CD4-positive, CD25-positive, alpha-beta regulatory T cell (primary cell): ENCODE results near the gene TENM4. TPM values are rescaled to one million over a fixed set of nuclear protein-coding genes. Genes with fewer than 3 reads are reported as not detected.

ENCODE experiments used
- ATAC-seq, 2 donors: fragments of 150-1000 bp; cut with Tn5 transposase; one replicate each; pipeline ENCODE4 v1.10.0; 2021; ENCODE audit warnings: low read depth in 2 of 2, moderate number of reproducible peaks in 2 of 2, moderate library complexity in 1 of 2
- DNase-seq, 3 donors: peaks; one replicate each; pipeline versions ENCODE4 v3.0.0 to v3.0.0-alpha.2; 2012 to 2022; ENCODE audit warnings: mixed read lengths in 1 of 3
- H3K27ac ChIP-seq: one replicate; pipeline ENCODE4 v1.7.0; 2013; ENCODE audit warnings: mild to moderate bottlenecking, low read length; ENCODE audit not compliant: insufficient read depth, poor library complexity, severe bottlenecking
- H3K27me3 ChIP-seq: one replicate; pipeline ENCODE4 v1.7.0; 2013; ENCODE audit warnings: low read length; ENCODE audit not compliant: control insufficient read depth, insufficient read depth
- H3K36me3 ChIP-seq: one replicate; pipeline ENCODE4 v1.7.0; 2013; ENCODE audit warnings: mild to moderate bottlenecking, low read length, moderate library complexity; ENCODE audit not compliant: control insufficient read depth, insufficient read depth
- H3K4me1 ChIP-seq: 2 replicates; pipeline ENCODE4 v1.7.0; 2013; ENCODE audit warnings: mild to moderate bottlenecking, low read length; ENCODE audit not compliant: insufficient read depth, control insufficient read depth, poor library complexity, severe bottlenecking
- H3K4me3 ChIP-seq: one replicate; pipeline ENCODE4 v1.7.0; 2013; ENCODE audit warnings: low read depth, mild to moderate bottlenecking, low read length, moderate library complexity
- H3K9me3 ChIP-seq, 2 experiments: 1 replicate in 1 of 2; 2 replicates in 1 of 2; pipeline ENCODE4 v1.7.0; 2013; ENCODE audit warnings: low read length in 2 of 2, mild to moderate bottlenecking in 1 of 2, moderate library complexity in 1 of 2; ENCODE audit not compliant: control insufficient read depth in 2 of 2
- H3K27ac Mint-ChIP-seq, 3 donors: one replicate each; pipeline ENCODE4 v1.8.0; 2020 to 2022; ENCODE audit warnings: mild to moderate bottlenecking in 3 of 3, mixed read lengths in 3 of 3, moderate library complexity in 2 of 3
- H3K27me3 Mint-ChIP-seq: one replicate; pipeline ENCODE4 v1.8.0; 2022; ENCODE audit warnings: mild to moderate bottlenecking, mixed read lengths
- H3K36me3 Mint-ChIP-seq: one replicate; pipeline ENCODE4 v1.8.0; 2020; ENCODE audit warnings: mixed read lengths
- H3K4me1 Mint-ChIP-seq, 4 donors: one replicate each; pipeline ENCODE4 v1.8.0; 2020 to 2022; ENCODE audit warnings: mixed read lengths in 4 of 4, mild to moderate bottlenecking in 1 of 4
- H3K4me3 Mint-ChIP-seq, 4 donors: one replicate each; pipeline ENCODE4 v1.8.0; 2020 to 2022; ENCODE audit warnings: mild to moderate bottlenecking in 4 of 4, mixed read lengths in 4 of 4, moderate library complexity in 3 of 4
- H3K9me3 Mint-ChIP-seq, 7 donors: one replicate each; pipeline ENCODE4 v1.8.0; 2020 to 2022; ENCODE audit warnings: mixed read lengths in 7 of 7, mild to moderate bottlenecking in 3 of 7, moderate library complexity in 2 of 7
- polyA plus RNA-seq, 4 donors: library from polyadenylated mRNA; unstranded; fragments of 300-500 nt; fragmentation: Illumina TruSeq; gene quantifications; one replicate each; pipeline ENCODE4 v1.2.3, GENCODE V29; 2021
- total RNA-seq: library from RNA; stranded (reverse); gene quantifications from one replicate; pipeline ENCODE4 v1.2.3, GENCODE V29; 2022

The TENM4 gene
- total and polyA plus RNA-seq, 5 donors from 2014 or later: 0.02 TPM; not detected in 4

GRCh38 chr11:79253280-79253679 lies 187.6 kb downstream of the TENM4 start:
- H3K4me3 ChIP-seq: no peak overlapping the region
- Mint-ChIP-seq H3K36me3 (no peaks in the 10 kb centered on the region), H3K27me3 (no peaks in the 10 kb centered on the region), H3K9me3 (peaks cover 0 to 4% (median 0%) of the 10 kb centered on the region in 7 donors), H3K27ac (no peak overlapping the region), H3K4me1 (no peaks in the 10 kb centered on the region), H3K4me3 (no peak overlapping the region)
- H3K4me1 ChIP-seq: no peaks in the 10 kb centered on the region
- H3K9me3 ChIP-seq: no peaks in the 10 kb centered on the region
- no peak overlapping the region for H3K27ac ChIP-seq
- no peaks in the 10 kb centered on the region for H3K27me3 ChIP-seq
- no peaks in the 10 kb centered on the region for H3K36me3 ChIP-seq
- ATAC-seq (no peak), DNase-seq (no peak)

- Mint-ChIP-seq H3K4me3 (no peak overlapping the region), H3K27ac (no peak overlapping the region), H3K4me1 (no peaks in the 10 kb centered on the region), H3K27me3 (no peaks in the 10 kb centered on the region), H3K36me3 (no peaks in the 10 kb centered on the region), H3K9me3 (peaks cover 0 to 2% (median 0%) of the 10 kb centered on the region in 7 donors)
- H3K4me1 ChIP-seq: no peaks in the 10 kb centered on the region
- no peak for ATAC-seq
- no peaks in the 10 kb centered on the region for H3K27me3 ChIP-seq
- H3K4me3 ChIP-seq: no peak overlapping the region
- no peak overlapping the region for H3K27ac ChIP-seq
- H3K36me3 ChIP-seq: no peaks in the 10 kb centered on the region
- H3K9me3 ChIP-seq: no peaks in the 10 kb centered on the region
- DNase-seq: no peak
These were observed 191.4 kb downstream of the TENM4 start for GRCh38 chr11:79249295-79249993.

- Histone ChIP-seq H3K27me3 (no peaks in the 10 kb centered on the region), H3K4me3 (no peak overlapping the region), H3K9me3 (no peaks in the 10 kb centered on the region), H3K4me1 (no peaks in the 10 kb centered on the region), H3K27ac (no peak overlapping the region), H3K36me3 (no peaks in the 10 kb centered on the region)
- Mint-ChIP-seq H3K36me3 (no peaks in the 10 kb centered on the region), H3K27me3 (peaks cover 4% of the 10 kb centered on the region), H3K4me1 (no peaks in the 10 kb centered on the region), H3K27ac (no peak overlapping the region), H3K9me3 (peaks cover 0 to 2% (median 0%) of the 10 kb centered on the region in 7 donors), H3K4me3 (no peak overlapping the region)
- ATAC-seq (no peak), DNase-seq (no peak)
These were observed 196.0 kb downstream of the TENM4 start for GRCh38 chr11:79244798-79245197.

DNA sequence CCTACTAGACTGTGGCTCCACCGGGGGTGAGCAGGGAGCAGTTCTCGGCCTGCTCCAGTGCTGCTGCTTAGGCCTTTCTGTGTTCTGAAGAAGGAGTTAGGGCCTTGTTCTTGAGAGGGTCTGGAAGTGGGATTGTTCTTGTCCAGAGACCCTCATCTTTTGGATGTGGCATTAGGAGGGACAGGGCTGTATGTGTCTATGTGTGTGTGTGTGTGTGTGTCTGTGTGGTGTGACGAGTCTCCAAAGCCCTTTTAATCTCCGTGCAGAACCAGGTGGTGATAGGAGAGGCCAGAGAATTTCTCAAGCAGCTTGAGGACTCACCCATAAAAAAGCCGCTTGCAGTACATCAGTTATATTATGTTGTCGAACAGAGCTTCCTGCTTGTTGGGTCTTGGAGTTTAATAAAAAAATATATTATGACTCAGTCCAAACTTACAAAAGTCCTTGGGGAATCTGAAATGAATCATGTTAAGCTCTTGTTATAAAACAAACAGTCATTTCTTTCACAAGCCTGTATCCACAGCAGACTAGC lies 196.5 kb downstream of the TENM4 start:
- H3K36me3 Mint-ChIP-seq: no peaks in the 10 kb centered on the region
- ATAC-seq: no peak
- no peaks in the 10 kb centered on the region for H3K27me3 ChIP-seq
- H3K36me3 ChIP-seq: no peaks in the 10 kb centered on the region
- DNase-seq: no peak
- no peaks in the 10 kb centered on the region for H3K4me1 Mint-ChIP-seq
- no peaks in the 10 kb centered on the region for H3K4me1 ChIP-seq
- H3K9me3 Mint-ChIP-seq: peaks cover 0 to 2% (median 0%) of the 10 kb centered on the region in 7 donors
- no peak overlapping the region for H3K27ac Mint-ChIP-seq
- H3K9me3 ChIP-seq: no peaks in the 10 kb centered on the region
- peaks cover 4% of the 10 kb centered on the region for H3K27me3 Mint-ChIP-seq
- no peak overlapping the region for H3K27ac ChIP-seq
- H3K4me3 Mint-ChIP-seq: no peak overlapping the region
- H3K4me3 ChIP-seq: no peak overlapping the region

DNA sequence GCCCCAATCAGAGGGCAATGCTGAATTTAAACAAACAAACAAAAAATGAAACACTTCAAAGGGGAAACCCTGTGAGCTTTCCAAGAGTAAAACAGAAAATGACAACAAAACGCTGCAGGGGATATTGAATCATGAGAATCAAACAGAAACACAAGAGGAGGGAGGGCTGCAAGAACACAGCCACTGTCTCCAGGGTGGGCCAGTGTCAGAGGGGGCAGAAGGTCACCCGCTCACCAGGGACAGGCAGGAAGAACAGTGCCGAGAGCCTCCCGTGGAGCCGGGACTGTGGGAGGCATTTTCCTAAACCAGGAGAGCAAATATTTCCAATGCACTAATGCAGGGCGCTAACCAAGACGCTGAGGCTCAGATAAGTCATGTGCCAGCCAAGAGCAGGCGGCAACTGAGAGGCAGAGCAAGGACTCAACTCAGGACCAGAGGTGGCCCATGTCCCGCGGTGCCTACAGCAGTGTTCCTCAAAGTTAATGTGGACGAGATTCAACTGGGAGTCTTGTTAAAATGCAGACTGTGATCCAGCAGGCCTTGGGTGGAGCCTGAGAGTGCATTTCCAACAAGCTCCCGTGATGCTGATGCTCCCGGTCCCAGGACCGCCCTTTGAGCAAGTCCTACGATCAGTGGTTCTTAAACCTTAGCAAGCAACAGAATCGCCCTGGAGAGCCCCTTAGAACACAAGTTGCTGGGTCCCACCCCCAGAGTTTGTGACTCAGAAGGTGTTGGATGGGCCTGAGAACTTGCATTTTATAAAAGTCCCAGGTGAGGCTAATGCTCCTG lies 197.2 kb downstream of the TENM4 start:
- Mint-ChIP-seq H3K27ac (no peak overlapping the region), H3K36me3 (no peaks in the 10 kb centered on the region), H3K9me3 (peaks cover 0 to 2% (median 0%) of the 10 kb centered on the region in 7 donors), H3K4me3 (no peak overlapping the region), H3K27me3 (peaks cover 4% of the 10 kb centered on the region), H3K4me1 (no peaks in the 10 kb centered on the region)
- H3K36me3 ChIP-seq: no peaks in the 10 kb centered on the region
- no peaks in the 10 kb centered on the region for H3K9me3 ChIP-seq
- no peak overlapping the region for H3K27ac ChIP-seq
- H3K27me3 ChIP-seq: no peaks in the 10 kb centered on the region
- no peak overlapping the region for H3K4me3 ChIP-seq
- ATAC-seq (no peak), DNase-seq (no peak)
- H3K4me1 ChIP-seq: no peaks in the 10 kb centered on the region

GRCh38 chr11:79242616-79243015 lies 198.2 kb downstream of the TENM4 start:
- no peak for ATAC-seq
- Histone ChIP-seq H3K4me1 (no peaks in the 10 kb centered on the region), H3K4me3 (no peak overlapping the region), H3K36me3 (no peaks in the 10 kb centered on the region), H3K27me3 (no peaks in the 10 kb centered on the region), H3K27ac (no peak overlapping the region), H3K9me3 (no peaks in the 10 kb centered on the region)
- H3K9me3 Mint-ChIP-seq: peaks cover 0 to 2% (median 0%) of the 10 kb centered on the region in 7 donors
- no peaks in the 10 kb centered on the region for H3K36me3 Mint-ChIP-seq
- DNase-seq: no peak
- no peak overlapping the region for H3K27ac Mint-ChIP-seq
- no peak overlapping the region for H3K4me3 Mint-ChIP-seq
- H3K27me3 Mint-ChIP-seq: peaks cover 4% of the 10 kb centered on the region
- no peaks in the 10 kb centered on the region for H3K4me1 Mint-ChIP-seq

DNA sequence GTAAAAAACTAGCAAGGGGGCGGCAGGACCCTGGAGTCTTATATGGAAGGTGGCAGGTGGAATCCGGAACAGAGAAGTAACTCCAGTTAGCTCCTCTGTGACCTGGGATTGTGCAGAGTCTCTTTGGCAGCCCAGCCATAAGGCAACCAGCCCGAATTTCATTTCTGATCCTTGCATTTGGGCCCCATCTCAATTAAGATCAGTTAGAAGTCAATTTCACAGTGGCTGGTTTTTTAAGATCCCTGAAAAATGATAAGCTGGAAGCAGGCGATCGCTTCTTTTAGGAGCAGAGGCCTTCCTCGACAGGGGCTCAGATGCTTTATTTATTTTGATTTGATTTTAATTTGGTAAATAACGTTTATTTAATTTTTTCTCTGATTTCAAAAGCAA lies 199.0 kb downstream of the TENM4 start:
- H3K27ac Mint-ChIP-seq: no peak overlapping the region
- H3K27me3 ChIP-seq: no peaks in the 10 kb centered on the region
- no peaks in the 10 kb centered on the region for H3K4me1 ChIP-seq
- no peak overlapping the region for H3K4me3 Mint-ChIP-seq
- no peak overlapping the region for H3K4me3 ChIP-seq
- no peaks in the 10 kb centered on the region for H3K36me3 Mint-ChIP-seq
- ATAC-seq (no peak), DNase-seq (no peak)
- no peak overlapping the region for H3K27ac ChIP-seq
- H3K36me3 ChIP-seq: no peaks in the 10 kb centered on the region
- peaks cover 4% of the 10 kb centered on the region for H3K27me3 Mint-ChIP-seq
- no peaks in the 10 kb centered on the region for H3K9me3 ChIP-seq
- no peaks in the 10 kb centered on the region for H3K4me1 Mint-ChIP-seq
- peaks cover 0 to 2% (median 0%) of the 10 kb centered on the region in 7 donors for H3K9me3 Mint-ChIP-seq
